Measurements from ENCODE around the gene SPTBN5. TPM values are rescaled to one million over a fixed set of nuclear protein-coding genes. Genes with fewer than 3 reads are reported as not detected.

The SPTBN5 gene
- total RNA-seq, result 2.1 TPM
- long read RNA-seq, partial matches to known transcripts, result 1 of 3 reads
- long read RNA-seq, other reads (novel, unspliced or antisense), result 2 of 3 reads

DNA sequence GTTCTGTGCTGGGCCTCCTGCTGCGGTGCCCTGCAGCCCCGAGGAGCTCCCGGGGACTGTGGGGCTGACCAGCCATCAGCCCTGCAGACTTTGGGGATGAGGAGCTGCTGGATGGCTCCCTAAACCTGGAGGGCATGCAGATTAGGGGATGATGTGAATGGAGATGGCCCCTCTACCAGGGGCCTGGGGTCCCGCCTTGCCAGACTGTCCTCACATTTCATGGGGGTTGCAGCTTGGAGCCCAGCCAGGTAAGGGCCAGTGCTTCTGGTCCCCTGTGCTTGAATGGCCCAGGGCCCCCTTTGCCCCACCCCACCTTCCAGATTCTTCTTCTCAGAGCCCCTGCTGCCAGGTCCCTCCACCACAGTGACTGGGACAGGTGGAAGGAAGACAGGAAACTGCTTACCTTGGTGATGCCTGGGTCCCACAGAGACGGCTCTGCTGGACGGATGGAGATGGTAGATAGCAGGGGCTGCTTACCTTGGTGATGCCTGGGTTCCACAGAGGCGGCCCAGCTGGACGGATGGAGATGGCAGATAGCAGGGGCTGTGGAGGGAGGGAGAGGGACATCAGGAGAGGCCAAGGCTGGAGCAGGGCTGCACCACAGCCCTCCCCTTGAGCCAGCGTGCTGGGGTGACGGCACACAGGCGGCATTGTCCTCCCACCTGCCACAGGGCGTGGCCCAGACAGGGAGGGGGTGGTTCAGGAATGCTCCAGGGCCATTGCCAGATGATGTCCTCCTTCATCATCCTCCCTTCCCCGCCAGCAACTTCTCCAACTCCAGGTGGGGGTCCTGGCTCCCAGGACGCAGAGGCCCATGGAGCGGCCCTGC, at the start of gene SPTBN5:
Gene SPTBN5, minus strand, starts transcription at position 632 of the 829 bp plus-strand sequence. Its CDS starts 556 bp downstream, at position 76.
- H3K27ac ChIP-seq, result peak within 1 kb of the TSS; percentile 79
- TF ChIP-seq, protein P1, sequence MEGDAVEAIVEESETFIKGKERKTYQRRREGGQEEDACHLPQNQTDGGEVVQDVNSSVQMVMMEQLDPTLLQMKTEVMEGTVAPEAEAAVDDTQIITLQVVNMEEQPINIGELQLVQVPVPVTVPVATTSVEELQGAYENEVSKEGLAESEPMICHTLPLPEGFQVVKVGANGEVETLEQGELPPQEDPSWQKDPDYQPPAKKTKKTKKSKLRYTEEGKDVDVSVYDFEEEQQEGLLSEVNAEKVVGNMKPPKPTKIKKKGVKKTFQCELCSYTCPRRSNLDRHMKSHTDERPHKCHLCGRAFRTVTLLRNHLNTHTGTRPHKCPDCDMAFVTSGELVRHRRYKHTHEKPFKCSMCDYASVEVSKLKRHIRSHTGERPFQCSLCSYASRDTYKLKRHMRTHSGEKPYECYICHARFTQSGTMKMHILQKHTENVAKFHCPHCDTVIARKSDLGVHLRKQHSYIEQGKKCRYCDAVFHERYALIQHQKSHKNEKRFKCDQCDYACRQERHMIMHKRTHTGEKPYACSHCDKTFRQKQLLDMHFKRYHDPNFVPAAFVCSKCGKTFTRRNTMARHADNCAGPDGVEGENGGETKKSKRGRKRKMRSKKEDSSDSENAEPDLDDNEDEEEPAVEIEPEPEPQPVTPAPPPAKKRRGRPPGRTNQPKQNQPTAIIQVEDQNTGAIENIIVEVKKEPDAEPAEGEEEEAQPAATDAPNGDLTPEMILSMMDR (IDR thresholded peaks at IDR 0.05), result no peak
- no peaks in the 10 kb centered on the region for H3K9me3 ChIP-seq
- intact Hi-C loops (cut with DNase I), result no loop called here
- peaks cover 26% of the 10 kb centered on the region for H3K4me1 ChIP-seq
- no peaks in the 10 kb centered on the region for H3K27me3 ChIP-seq (ENCODE audit: low read depth)
- peak within 1 kb of the TSS; percentile 6 for H3K4me3 ChIP-seq
- H3K36me3 ChIP-seq, result peaks cover 15% of the 10 kb centered on the region
- ATAC-seq (peak in 1 of 2 donors; percentile 1), DNase-seq (no peak)

DNA sequence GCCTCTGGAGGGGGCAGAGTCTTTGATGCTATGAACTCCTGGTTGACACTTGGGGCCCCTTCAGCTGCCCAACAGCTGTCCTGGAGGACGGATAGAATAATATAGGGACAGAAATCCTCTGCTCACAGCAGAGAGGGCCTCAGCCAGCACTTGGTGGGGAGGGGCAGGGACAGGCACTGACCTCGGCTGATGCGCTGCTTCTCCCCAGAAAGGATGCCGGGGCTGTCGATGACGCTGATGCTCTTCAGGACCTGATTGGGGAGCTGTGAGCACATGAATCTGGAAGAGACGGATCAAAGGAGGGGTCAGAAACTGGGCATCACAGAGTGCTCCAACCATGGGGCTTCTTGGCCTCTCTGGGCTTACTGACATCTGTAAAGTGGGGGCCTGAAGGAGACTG, 49.0 kb upstream of the SPTBN5 start:
- Histone ChIP-seq H3K27me3 (ENCODE audit: low read depth) (no peaks in the 10 kb centered on the region), H3K4me1 (peaks cover 43% of the 10 kb centered on the region), H3K36me3 (peaks cover 45% of the 10 kb centered on the region), H3K27ac (no peak overlapping the region), H3K9me3 (no peaks in the 10 kb centered on the region), H3K4me3 (no peak overlapping the region)
- DNase-seq (no peak), ATAC-seq (no peak)
- TF ChIP-seq, protein P1 (IDR thresholded peaks at IDR 0.05), result no peak
- intact Hi-C loops (cut with DNase I), result no loop called here

DNA sequence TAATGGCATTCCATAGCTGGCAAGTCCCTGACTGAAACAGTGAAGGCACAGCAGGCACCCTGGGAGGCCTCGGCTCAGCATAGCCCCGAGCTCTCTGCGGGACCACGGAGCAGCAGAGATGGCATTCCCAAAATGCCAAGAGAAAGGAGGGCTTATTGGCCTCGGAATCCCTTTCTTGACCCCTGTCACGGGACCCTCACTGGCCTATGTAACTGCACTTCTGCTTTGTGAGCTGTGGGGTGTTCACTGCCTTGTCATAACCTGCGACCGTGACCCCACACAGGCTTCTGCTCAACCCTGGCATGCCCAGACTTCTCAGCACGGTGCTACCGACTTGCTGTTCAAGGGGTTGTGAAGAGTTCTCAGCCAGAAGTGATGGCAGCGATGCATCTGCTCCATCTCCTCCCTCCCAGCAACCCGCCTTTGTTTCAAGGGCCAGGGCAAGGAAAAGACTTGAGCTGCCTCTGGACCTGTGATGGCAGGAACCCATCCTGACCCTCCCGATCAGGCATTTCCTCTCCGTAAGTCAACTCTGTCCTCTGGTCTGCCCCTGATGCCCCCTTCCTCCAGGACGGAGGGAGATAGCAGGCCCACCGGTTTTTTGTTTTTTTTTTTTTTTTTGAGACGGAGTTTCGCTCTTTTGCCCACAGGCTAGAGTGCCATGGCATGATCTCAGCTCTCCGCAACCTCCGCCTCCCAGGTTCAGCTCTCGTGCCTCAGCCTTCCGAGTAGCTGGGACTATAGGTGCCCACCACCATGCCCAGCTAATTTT, 48.0 kb upstream of the SPTBN5 start:
- ATAC-seq, result no peak
- DNase-seq, result no peak

DNA sequence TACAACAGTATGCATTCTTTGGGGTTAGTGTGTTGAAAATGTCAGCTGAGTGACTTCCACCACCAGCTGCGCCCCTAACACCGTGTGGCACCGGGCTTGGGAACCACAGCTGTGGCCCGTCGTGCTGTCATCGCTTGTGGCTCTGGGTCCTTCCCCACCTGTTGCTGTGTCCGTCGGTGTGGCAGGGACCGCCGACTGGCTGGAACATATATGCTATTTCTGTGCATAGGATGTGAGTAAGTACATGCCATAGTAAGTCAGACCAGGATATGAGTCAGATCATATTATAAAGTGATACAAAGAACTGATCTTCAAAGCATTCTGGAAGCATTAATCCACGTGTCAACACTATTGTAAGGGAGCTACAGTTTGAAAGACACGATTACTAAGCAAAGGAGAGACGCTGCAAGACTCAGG, 46.6 kb upstream of the SPTBN5 start:
- Histone ChIP-seq H3K27ac (no peak overlapping the region), H3K4me1 (peaks cover 59% of the 10 kb centered on the region)
- no peak for ATAC-seq

More for the DNA sequence above, 48.0 kb upstream of the SPTBN5 start:
- TF ChIP-seq, protein P1 (IDR thresholded peaks at IDR 0.05), result no peak
- Histone ChIP-seq H3K27ac (no peak overlapping the region), H3K27me3 (ENCODE audit: low read depth) (no peaks in the 10 kb centered on the region), H3K4me3 (no peak overlapping the region), H3K36me3 (peaks cover 45% of the 10 kb centered on the region), H3K9me3 (no peaks in the 10 kb centered on the region), H3K4me1 (peaks cover 47% of the 10 kb centered on the region)
- intact Hi-C loops (cut with DNase I), result no loop called here

DNA sequence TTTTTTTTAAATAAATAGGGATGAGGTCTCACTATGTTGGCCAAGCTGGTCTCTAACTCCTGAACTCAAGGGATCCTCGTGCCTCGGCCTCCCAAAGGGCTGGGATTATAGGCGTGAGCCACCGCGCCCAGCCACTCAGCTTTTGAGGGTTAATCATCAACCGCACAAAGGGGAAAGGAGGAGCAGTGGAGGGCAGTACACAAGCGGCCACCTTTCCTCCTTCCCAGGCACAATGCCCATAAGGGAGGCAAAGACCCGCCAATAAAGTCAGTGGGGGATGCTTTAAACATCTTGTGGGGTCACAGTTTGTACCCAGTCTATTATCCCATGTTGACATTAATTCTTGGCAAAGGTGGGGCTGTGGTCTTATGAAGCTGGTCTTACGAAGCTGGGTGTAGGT, 46.1 kb upstream of the SPTBN5 start:
- no peaks in the 10 kb centered on the region for H3K9me3 ChIP-seq
- intact Hi-C loops (cut with DNase I), result no loop called here
- peaks cover 32% of the 10 kb centered on the region for H3K36me3 ChIP-seq
- H3K27ac ChIP-seq, result no peak overlapping the region
- peaks cover 59% of the 10 kb centered on the region for H3K4me1 ChIP-seq
- ATAC-seq (no peak), DNase-seq (no peak)
- TF ChIP-seq, protein P1 (IDR thresholded peaks at IDR 0.05), result no peak
- H3K27me3 ChIP-seq (ENCODE audit: low read depth), result no peaks in the 10 kb centered on the region
- no peak overlapping the region for H3K4me3 ChIP-seq

More for the DNA sequence above, 46.6 kb upstream of the SPTBN5 start:
- Histone ChIP-seq H3K27me3 (ENCODE audit: low read depth) (no peaks in the 10 kb centered on the region), H3K36me3 (peaks cover 33% of the 10 kb centered on the region), H3K4me3 (no peak overlapping the region), H3K9me3 (no peaks in the 10 kb centered on the region)
- DNase-seq, result no peak
- intact Hi-C loops (cut with DNase I), result no loop called here
- TF ChIP-seq, protein P1 (IDR thresholded peaks at IDR 0.05), result no peak

Measured in lower lobe of right lung (tissue), 2 donors.